ENCODE results near the gene SUCO. TPM values are rescaled to one million over a fixed set of nuclear protein-coding genes. Genes with fewer than 3 reads are reported as not detected.

Gene SUCO
- total RNA-seq, 1 donor from 2014 or later: 120 TPM

DNA sequence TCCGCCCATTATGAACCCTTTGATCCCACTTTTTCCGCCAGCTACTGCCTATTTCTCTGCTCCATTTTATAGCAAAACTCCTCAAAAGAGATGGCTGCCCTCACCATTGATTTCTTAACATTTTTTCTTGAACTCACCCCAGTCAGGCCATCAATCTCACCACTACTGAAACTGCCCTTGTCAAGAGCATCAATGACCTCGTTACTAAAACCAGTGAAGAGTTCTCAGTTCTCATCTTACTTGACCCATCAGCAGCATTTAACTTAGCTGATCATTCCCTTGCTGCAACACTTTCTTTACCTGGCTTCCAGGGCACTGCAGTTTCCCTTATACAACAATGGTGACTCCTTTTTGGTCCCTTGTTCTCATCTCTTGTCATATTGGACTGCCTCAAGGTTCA is 90.8 kb downstream of the SUCO start:
- Mint-ChIP-seq H3K4me3 (no peak overlapping the region), H3K36me3 (peaks cover 23% of the 10 kb centered on the region), H3K27ac (no peak overlapping the region), H3K4me1 (peaks cover 6% of the 10 kb centered on the region), H3K27me3 (ENCODE audit: low read depth) (no peaks in the 10 kb centered on the region), H3K9me3 (peaks cover 32% of the 10 kb centered on the region)
- TF ChIP-seq, protein P1, sequence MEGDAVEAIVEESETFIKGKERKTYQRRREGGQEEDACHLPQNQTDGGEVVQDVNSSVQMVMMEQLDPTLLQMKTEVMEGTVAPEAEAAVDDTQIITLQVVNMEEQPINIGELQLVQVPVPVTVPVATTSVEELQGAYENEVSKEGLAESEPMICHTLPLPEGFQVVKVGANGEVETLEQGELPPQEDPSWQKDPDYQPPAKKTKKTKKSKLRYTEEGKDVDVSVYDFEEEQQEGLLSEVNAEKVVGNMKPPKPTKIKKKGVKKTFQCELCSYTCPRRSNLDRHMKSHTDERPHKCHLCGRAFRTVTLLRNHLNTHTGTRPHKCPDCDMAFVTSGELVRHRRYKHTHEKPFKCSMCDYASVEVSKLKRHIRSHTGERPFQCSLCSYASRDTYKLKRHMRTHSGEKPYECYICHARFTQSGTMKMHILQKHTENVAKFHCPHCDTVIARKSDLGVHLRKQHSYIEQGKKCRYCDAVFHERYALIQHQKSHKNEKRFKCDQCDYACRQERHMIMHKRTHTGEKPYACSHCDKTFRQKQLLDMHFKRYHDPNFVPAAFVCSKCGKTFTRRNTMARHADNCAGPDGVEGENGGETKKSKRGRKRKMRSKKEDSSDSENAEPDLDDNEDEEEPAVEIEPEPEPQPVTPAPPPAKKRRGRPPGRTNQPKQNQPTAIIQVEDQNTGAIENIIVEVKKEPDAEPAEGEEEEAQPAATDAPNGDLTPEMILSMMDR (IDR thresholded peaks at IDR 0.05; ENCODE audit: unreplicated experiment): no peak
- DNase-seq (ENCODE audit: low spot score in 2 of 2, unreplicated experiment in 2 of 2): no peak

DNA sequence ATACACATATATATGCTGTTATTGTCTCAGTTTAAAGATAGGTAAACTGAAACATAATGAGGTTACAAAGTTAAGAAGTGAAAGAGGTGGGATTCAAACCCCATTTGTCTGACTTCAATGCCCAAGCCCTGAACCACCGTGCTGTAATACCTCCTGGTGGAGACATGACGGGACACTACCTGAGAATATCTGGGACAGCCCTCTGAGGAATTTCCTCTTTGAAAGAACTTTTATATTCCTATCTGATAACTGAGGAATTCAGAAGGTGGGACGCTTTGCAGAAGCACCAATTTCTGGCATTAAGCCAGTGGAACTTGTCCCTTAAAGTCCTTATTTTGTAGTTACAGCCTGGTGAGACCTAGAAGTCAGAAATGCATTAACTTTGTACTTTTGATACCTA is 93.9 kb downstream of the SUCO start:
- Mint-ChIP-seq H3K9me3 (peaks cover 30% of the 10 kb centered on the region), H3K36me3 (peaks cover 3% of the 10 kb centered on the region), H3K4me1 (peaks cover 9% of the 10 kb centered on the region), H3K27ac (no peak overlapping the region), H3K27me3 (ENCODE audit: low read depth) (no peaks in the 10 kb centered on the region), H3K4me3 (no peak overlapping the region)
- no peak for DNase-seq (ENCODE audit: low spot score in 2 of 2, unreplicated experiment in 2 of 2)
- TF ChIP-seq, protein P1 (IDR thresholded peaks at IDR 0.05; ENCODE audit: unreplicated experiment): no peak

DNA sequence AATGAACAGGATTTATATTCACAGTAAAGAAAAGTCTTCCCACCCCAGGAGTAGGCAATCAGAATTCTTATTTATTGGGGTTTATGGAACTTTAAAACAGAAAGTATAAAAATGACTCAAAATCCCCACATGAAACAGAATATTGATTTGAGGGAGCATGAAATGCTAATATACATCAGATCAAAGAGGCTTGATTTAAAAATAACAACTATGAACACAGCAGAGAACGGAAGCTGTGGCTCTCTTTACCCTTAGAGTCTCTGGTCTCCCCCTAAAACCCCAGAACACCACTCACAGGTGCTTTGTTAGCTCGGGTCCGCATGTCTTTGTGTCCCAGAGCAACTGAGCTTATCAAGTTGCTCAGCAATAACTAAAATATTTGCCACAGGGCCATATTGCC is 94.8 kb downstream of the SUCO start:
- Mint-ChIP-seq H3K27ac (peak overlapping the region; percentile 27), H3K27me3 (ENCODE audit: low read depth) (no peaks in the 10 kb centered on the region), H3K36me3 (peaks cover 5% of the 10 kb centered on the region), H3K9me3 (peaks cover 29% of the 10 kb centered on the region), H3K4me1 (peaks cover 9% of the 10 kb centered on the region), H3K4me3 (no peak overlapping the region)
- no peak for DNase-seq (ENCODE audit: low spot score in 2 of 2, unreplicated experiment in 2 of 2)
- TF ChIP-seq, protein P1 (IDR thresholded peaks at IDR 0.05; ENCODE audit: unreplicated experiment): no peak

DNA sequence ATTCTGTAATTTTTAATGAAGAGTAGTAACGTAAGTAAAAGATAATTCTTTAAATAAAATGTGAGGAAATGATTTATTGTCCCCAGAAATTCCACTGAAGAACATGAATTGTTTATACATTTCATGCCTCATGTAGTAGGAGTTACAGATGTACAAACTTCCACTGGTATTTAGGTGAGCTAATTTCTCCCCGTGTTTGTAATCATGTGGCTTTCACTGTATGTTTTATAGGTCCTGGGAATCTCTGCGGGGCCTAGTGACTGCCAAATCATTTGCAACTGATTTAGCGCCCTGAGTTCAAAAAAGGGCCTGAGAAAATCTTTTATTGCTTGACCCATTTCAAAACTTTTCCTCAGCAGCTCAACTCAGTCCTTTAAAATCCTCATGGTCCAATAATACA is 95.5 kb downstream of the SUCO start:
- H3K27me3 Mint-ChIP-seq (ENCODE audit: low read depth): no peaks in the 10 kb centered on the region
- H3K4me1 Mint-ChIP-seq: peaks cover 9% of the 10 kb centered on the region
- no peak for DNase-seq (ENCODE audit: low spot score in 2 of 2, unreplicated experiment in 2 of 2)
- H3K4me3 Mint-ChIP-seq: no peak overlapping the region
- H3K9me3 Mint-ChIP-seq: peaks cover 26% of the 10 kb centered on the region
- H3K36me3 Mint-ChIP-seq: peaks cover 5% of the 10 kb centered on the region
- no peak overlapping the region for H3K27ac Mint-ChIP-seq
- TF ChIP-seq, protein P1 (IDR thresholded peaks at IDR 0.05; ENCODE audit: unreplicated experiment): no peak

DNA sequence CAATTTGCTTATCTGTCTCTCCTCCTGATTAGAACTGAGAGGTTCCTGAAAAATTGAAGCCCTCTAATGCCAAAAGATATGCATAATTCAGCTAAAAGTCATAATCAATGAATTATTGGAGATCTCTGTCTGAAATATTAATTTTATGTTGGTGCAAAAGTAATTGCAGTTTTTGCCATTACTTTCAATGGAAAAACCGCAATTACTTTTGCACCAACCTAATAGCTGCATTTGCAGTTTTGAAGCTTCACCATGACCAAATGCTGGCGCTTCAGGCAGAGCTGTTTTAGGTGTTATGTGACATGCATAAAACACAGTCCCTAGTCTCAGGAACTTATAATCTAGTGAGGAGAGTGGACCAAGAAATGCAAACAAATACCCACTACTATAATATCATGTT is 96.2 kb downstream of the SUCO start:
- no peak for DNase-seq (ENCODE audit: low spot score in 2 of 2, unreplicated experiment in 2 of 2)
- Mint-ChIP-seq H3K4me3 (no peak overlapping the region), H3K27ac (no peak overlapping the region), H3K27me3 (ENCODE audit: low read depth) (no peaks in the 10 kb centered on the region), H3K36me3 (peaks cover 5% of the 10 kb centered on the region), H3K4me1 (peaks cover 9% of the 10 kb centered on the region), H3K9me3 (peaks cover 23% of the 10 kb centered on the region)
- TF ChIP-seq, protein P1 (IDR thresholded peaks at IDR 0.05; ENCODE audit: unreplicated experiment): no peak

DNA sequence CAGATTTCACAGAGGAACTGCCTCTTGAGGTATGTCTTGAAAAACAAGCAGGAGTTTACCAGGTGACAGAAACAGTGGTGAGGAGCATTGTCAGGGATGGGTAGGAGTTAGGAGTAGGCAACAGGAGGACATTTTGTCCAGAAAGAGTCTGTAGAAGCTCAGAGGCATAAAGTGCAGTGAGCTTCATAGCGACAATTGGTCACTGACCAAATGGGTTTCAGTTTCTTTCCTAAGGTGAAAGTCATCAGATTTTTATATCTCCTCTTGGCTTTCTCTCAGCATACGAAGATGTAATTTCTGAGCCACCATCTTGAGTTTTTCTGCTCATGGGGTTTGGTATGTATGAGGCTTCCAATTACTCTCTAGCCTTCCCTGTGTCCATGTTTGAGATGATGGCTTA is 96.7 kb downstream of the SUCO start:
- Mint-ChIP-seq H3K27me3 (ENCODE audit: low read depth) (no peaks in the 10 kb centered on the region), H3K4me3 (no peak overlapping the region), H3K9me3 (peaks cover 23% of the 10 kb centered on the region), H3K4me1 (peaks cover 9% of the 10 kb centered on the region), H3K36me3 (peaks cover 5% of the 10 kb centered on the region), H3K27ac (no peak overlapping the region)
- TF ChIP-seq, protein P1 (IDR thresholded peaks at IDR 0.05; ENCODE audit: unreplicated experiment): no peak
- no peak for DNase-seq (ENCODE audit: low spot score in 2 of 2, unreplicated experiment in 2 of 2)
